IMR-90 (cell line): ENCODE measurements around the gene BMP7. TPM values are rescaled to one million over a fixed set of nuclear protein-coding genes. Genes with fewer than 3 reads are reported as not detected.

Experiments
- ATAC-seq: fragments of 200-7000 bp; cut with Tn5 transposase; 2 replicates; pipeline ENCODE4 v1.9.1; 2020; ENCODE audit warnings: low read depth, mild to moderate bottlenecking, moderate library complexity
- BruUV-seq: library from RNA; stranded (reverse); fragments of 400-500 nt; replicated peaks from 2 replicates; lab custom pipeline; 2021; lab: Mats Ljungman, UMichigan
- CTCF ChIA-PET: fragments of 300-600 bp; formaldehyde crosslinking; extraction: SDS; loops from one replicate; lab custom pipeline; 2021; ENCODE audit warnings: antibody characterized with exemption; lab: Yijun Ruan, JAX
- POLR2A ChIA-PET: fragments of 300-600 bp; sonication (Branson Sonifier 250); formaldehyde crosslinking; loops from one replicate; lab custom pipeline; 2022; ENCODE audit warnings: antibody characterized with exemption; ENCODE audit not compliant: unreplicated experiment; lab: Charles Lee
- DNase-seq: peaks from one replicate; pipeline ENCODE4 v3.0.0; 2013
- H2AFZ ChIP-seq: replicated peaks from 2 replicates; pipeline ENCODE3; 2013; ENCODE audit warnings: low read length, mild to moderate bottlenecking; ENCODE audit not compliant: poor library complexity
- H2AK5ac ChIP-seq: 2 replicates; pipeline ENCODE4 v1.6.1; 2013; ENCODE audit warnings: low read depth, low read length, inconsistent platforms
- H2AK9ac ChIP-seq: replicated peaks from 2 replicates; pipeline ENCODE3; 2013; ENCODE audit warnings: mild to moderate bottlenecking, low read depth, low read length, moderate library complexity; ENCODE audit not compliant: poor library complexity
- H2BK120ac ChIP-seq: 2 replicates; pipeline ENCODE4 v1.6.1; 2013; ENCODE audit warnings: low read depth, low read length, inconsistent platforms
- H2BK15ac ChIP-seq: 3 replicates; pipeline ENCODE4 v1.6.1; 2013; ENCODE audit warnings: low read depth, low read length, inconsistent platforms
- H2BK20ac ChIP-seq: 2 replicates; pipeline ENCODE4 v1.6.1; 2013; ENCODE audit warnings: low read depth, mild to moderate bottlenecking, inconsistent platforms, low read length, moderate library complexity
- H2BK5ac ChIP-seq: 2 replicates; pipeline ENCODE4 v1.6.1; 2013; ENCODE audit warnings: mild to moderate bottlenecking, low read depth, low read length, inconsistent platforms; ENCODE audit not compliant: poor library complexity, severe bottlenecking
- H3K14ac ChIP-seq: replicated peaks from 2 replicates; pipeline ENCODE4 v1.6.1; 2013; ENCODE audit warnings: low read depth, low read length, inconsistent platforms
- H3K18ac ChIP-seq: 2 replicates; pipeline ENCODE4 v1.6.1; 2013; ENCODE audit warnings: low read depth, low read length, control low read depth
- H3K23ac ChIP-seq: 2 replicates; pipeline ENCODE4 v1.6.1; 2013; ENCODE audit warnings: low read depth, low read length, inconsistent platforms
- H3K27ac ChIP-seq: 2 replicates; pipeline ENCODE4 v1.5.1; 2013; ENCODE audit warnings: mild to moderate bottlenecking, control low read depth, low read length; ENCODE audit not compliant: insufficient read depth
- H3K27me3 ChIP-seq: 2 replicates; pipeline ENCODE4 v1.6.1; 2013; ENCODE audit warnings: low read length; ENCODE audit not compliant: control insufficient read depth, insufficient read depth
- H3K36me3 ChIP-seq: 2 replicates; pipeline ENCODE4 v1.6.1; 2013; ENCODE audit warnings: low read length, mixed read lengths; ENCODE audit not compliant: control insufficient read depth, insufficient read depth
- H3K4ac ChIP-seq: 2 replicates; pipeline ENCODE4 v1.6.1; 2013; ENCODE audit warnings: low read depth, low read length, inconsistent platforms
- H3K4me1 ChIP-seq: 2 replicates; pipeline ENCODE4 v1.6.1; 2013; ENCODE audit warnings: low read length, mixed read lengths; ENCODE audit not compliant: control insufficient read depth, insufficient read depth
- H3K4me2 ChIP-seq: 2 replicates; pipeline ENCODE4 v1.6.1; 2013; ENCODE audit warnings: low read depth, mild to moderate bottlenecking, control low read depth, low read length, moderate library complexity
- H3K4me3 ChIP-seq: 2 replicates; pipeline ENCODE4 v1.5.1; 2013; ENCODE audit warnings: low read depth, mild to moderate bottlenecking, control low read depth, low read length, moderate library complexity; ENCODE audit not compliant: insufficient read depth
- H3K56ac ChIP-seq: 2 replicates; pipeline ENCODE4 v1.6.1; 2013; ENCODE audit warnings: low read length, inconsistent platforms; ENCODE audit not compliant: insufficient read depth; ENCODE audit errors: extremely low read depth
- H3K79me1 ChIP-seq, 2 experiments: 2 replicates each; pipeline ENCODE4 v1.6.1; 2013; ENCODE audit warnings: low read length in 2 of 2, inconsistent platforms in 1 of 2, low read depth in 1 of 2
- H3K9ac ChIP-seq: 2 replicates; pipeline ENCODE4 v1.6.1; 2013; ENCODE audit warnings: low read depth, low read length, control low read depth
- H3K9me1 ChIP-seq: 2 replicates; pipeline ENCODE4 v1.6.1; 2013; ENCODE audit warnings: low read length, inconsistent platforms; ENCODE audit not compliant: insufficient read depth
- H3K9me3 ChIP-seq: 2 replicates; pipeline ENCODE4 v1.6.1; 2013; ENCODE audit warnings: low read length; ENCODE audit not compliant: control insufficient read depth, insufficient read depth
- H4K20me1 ChIP-seq: 2 replicates; pipeline ENCODE4 v1.6.1; 2013; ENCODE audit warnings: low read length, inconsistent platforms; ENCODE audit not compliant: insufficient read depth
- H4K5ac ChIP-seq: 2 replicates; pipeline ENCODE4 v1.6.1; 2013; ENCODE audit warnings: mild to moderate bottlenecking, low read depth, low read length, control low read depth
- H4K8ac ChIP-seq, 2 experiments: 2 replicates each; pipeline ENCODE4 v1.6.1; 2013; ENCODE audit warnings: low read depth in 2 of 2, low read length in 2 of 2, control low read depth in 1 of 2, inconsistent platforms in 1 of 2
- H4K91ac ChIP-seq: 2 replicates; pipeline ENCODE4 v1.6.1; 2013; ENCODE audit warnings: low read depth, low read length, inconsistent platforms; ENCODE audit not compliant: insufficient read depth
- BHLHE40 ChIP-seq: fragments of 150-350 bp; IDR thresholded peaks from 2 replicates; pipeline ENCODE4 v1.6.1; 2016; ENCODE audit warnings: mild to moderate bottlenecking, low read depth, low read length
- CEBPB ChIP-seq: IDR thresholded peaks from 2 replicates; pipeline ENCODE4 v1.6.1; 2012; ENCODE audit warnings: low read depth, low read length, improper control_type of control experiment
- CHD1 ChIP-seq: IDR thresholded peaks from 2 replicates; pipeline ENCODE4 v1.6.1; 2012; ENCODE audit warnings: low read depth, low read length, improper control_type of control experiment
- FOS ChIP-seq: fragments of 150-350 bp; IDR thresholded peaks from 2 replicates; pipeline ENCODE4 v1.6.1; 2016; ENCODE audit warnings: low read depth, low read length
- MAFK ChIP-seq: IDR thresholded peaks from 2 replicates; pipeline ENCODE4 v1.6.1; 2012; ENCODE audit warnings: low read depth, low read length, improper control_type of control experiment
- MAZ ChIP-seq: IDR thresholded peaks from 2 replicates; pipeline ENCODE4 v1.6.1; 2012; ENCODE audit warnings: low read depth, mild to moderate bottlenecking, low read length, improper control_type of control experiment, moderate library complexity, borderline replicate concordance
- MXI1 ChIP-seq: IDR thresholded peaks from 2 replicates; pipeline ENCODE4 v1.6.1; 2012; ENCODE audit warnings: low read depth, mild to moderate bottlenecking, low read length, moderate library complexity, borderline replicate concordance
- NFE2L2 ChIP-seq: fragments of 150-350 bp; IDR thresholded peaks from 2 replicates; pipeline ENCODE4 v1.6.1; 2016; ENCODE audit warnings: low read depth, mild to moderate bottlenecking, low read length
- POLR2A ChIP-seq: IDR thresholded peaks from 2 replicates; pipeline ENCODE4 v1.6.1; 2012; ENCODE audit warnings: mild to moderate bottlenecking, low read depth, low read length
- RAD21 ChIP-seq: IDR thresholded peaks from 2 replicates; pipeline ENCODE4 v1.6.1; 2012; ENCODE audit warnings: low read length, improper control_type of control experiment
- RCOR1 ChIP-seq: IDR thresholded peaks from 2 replicates; pipeline ENCODE4 v1.6.1; 2012; ENCODE audit warnings: mild to moderate bottlenecking, low read length, improper control_type of control experiment; ENCODE audit not compliant: insufficient replicate concordance
- RFX5 ChIP-seq: IDR thresholded peaks from 2 replicates; pipeline ENCODE4 v1.8.0; 2012; ENCODE audit warnings: low read depth, mild to moderate bottlenecking, low read length, moderate library complexity
- SMC3 ChIP-seq: fragments of 150-350 bp; IDR thresholded peaks from 2 replicates; pipeline ENCODE4 v1.6.1; 2016; ENCODE audit warnings: low read depth, mild to moderate bottlenecking, antibody characterized with exemption, low read length, moderate library complexity
- WGBS, 2 experiments: methylation state at CpG; one replicate each; pipeline versions ENCODE4 v1.1.5 to v1.1.7; 2013; ENCODE audit warnings: missing lambda C conversion rate in 2 of 2; ENCODE audit not compliant: insufficient read length in 1 of 2; ENCODE audit errors: extremely low coverage in 2 of 2; 5-methylcytosine and 5-hydroxymethylcytosine counted together
- dilution Hi-C: fragments of 300-500 bp; cut with HindIII; formaldehyde crosslinking; loops from one replicate; pipeline ENCODE4 v1.14.3; 2018; ENCODE audit warnings: low sequenced_read_pairs; ENCODE audit not compliant: unreplicated experiment
- in situ Hi-C: fragments of 300-500 bp; cut with MboI; formaldehyde crosslinking; loops from 3 replicates; pipeline ENCODE4 v1.14.3; 2019; ENCODE audit warnings: low sequenced_read_pairs, inconsistent platforms, mixed read lengths
- intact Hi-C: fragments of 100-400 bp; cut with micrococcal nuclease; formaldehyde crosslinking; loops from 2 replicates; pipeline ENCODE4 v1.10.0; 2022
- polyA plus RNA-seq, 3 experiments: library from polyadenylated mRNA; depleted of rRNA; stranded (reverse); fragments of >200 nt; gene quantifications; 2 replicates each; pipeline ENCODE4 v1.2.3, GENCODE V29; 2012; ENCODE audit warnings: low replicate concordance in 1 of 3
- total RNA-seq: library from RNA; depleted of rRNA; stranded (reverse); fragments of >200 nt; gene quantifications from 2 replicates; pipeline ENCODE4 v1.2.3, GENCODE V29; 2012
- TF ChIP-seq, protein P1 (sequence below): conservative IDR thresholded peaks from 2 replicates; pipeline ENCODE4 v1.5.1; 2012; ENCODE audit warnings: mild to moderate bottlenecking, low read depth, low read length, improper control_type of control experiment
- TF ChIP-seq, protein P2 (sequence below): fragments of 150-350 bp; IDR thresholded peaks from 2 replicates; pipeline ENCODE4 v1.6.1; 2016; ENCODE audit warnings: low read depth, mild to moderate bottlenecking, low read length, moderate library complexity, borderline replicate concordance
- TF ChIP-seq, protein P3 (sequence below): fragments of 150-350 bp; IDR thresholded peaks from 2 replicates; pipeline ENCODE4 v1.6.1; 2017; ENCODE audit warnings: mild to moderate bottlenecking, antibody characterized with exemption, low read length, low read depth

BMP7 gene
- total and polyA plus RNA-seq, 2 of the 4 experiments (the other 2 are of a cell fraction), result not detected

DNA sequence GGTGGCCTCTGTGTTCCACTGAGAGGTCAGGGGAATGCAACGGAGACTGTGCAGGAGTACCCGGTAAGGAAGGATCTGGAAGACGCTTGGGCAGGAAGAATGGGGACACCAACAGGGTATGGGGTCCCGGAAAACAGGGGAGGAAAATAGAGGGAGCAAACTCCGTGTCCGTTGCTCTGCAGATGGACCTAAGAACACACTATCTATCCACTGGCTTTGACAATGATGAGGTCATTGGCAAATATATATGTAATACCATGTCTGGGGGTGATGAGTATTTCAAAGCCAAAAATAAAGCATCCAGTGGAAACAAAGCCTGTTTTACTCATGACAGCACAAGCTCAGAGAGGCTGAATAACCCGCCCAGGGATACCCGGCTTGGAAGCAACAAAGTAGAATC, 80.2 kb downstream of the BMP7 start:
- Histone ChIP-seq H3K4me2 (no peak overlapping the region), H2BK120ac (no peak overlapping the region), H4K5ac (no peak overlapping the region), H3K9me1 (no peaks in the 10 kb centered on the region), H3K4me1 (no peaks in the 10 kb centered on the region), H2BK5ac (no peak overlapping the region), H3K9me3 (peaks cover 11% of the 10 kb centered on the region), H2BK20ac (no peak overlapping the region), H3K27me3 (no peaks in the 10 kb centered on the region), H4K8ac (no peak overlapping the region), H3K14ac (no peak overlapping the region), H3K9ac (no peak overlapping the region), H4K91ac (no peak overlapping the region), H3K27ac (no peak overlapping the region), H3K18ac (no peak overlapping the region), H2BK15ac (no peak overlapping the region), H3K36me3 (no peaks in the 10 kb centered on the region), H3K4me3 (no peak overlapping the region), H2AK9ac (no peak overlapping the region), H3K56ac (no peak overlapping the region), H2AFZ (no peak overlapping the region), H3K4ac (no peak overlapping the region), H3K79me1 (no peaks in the 10 kb centered on the region), H2AK5ac (no peak overlapping the region), H3K23ac (no peak overlapping the region), H4K20me1 (no peaks in the 10 kb centered on the region)
- no TSS peak for BruUV-seq
- 87% methylated on average over 4 of the region's 8 CpGs; no CpG with 5 or more reads in 1 of the 2 experiments for WGBS, 2 experiments
- intact Hi-C loops (no loop called here), in situ Hi-C loops (no loop called here), dilution Hi-C loops (no loop called here)
- ATAC-seq (no peak), DNase-seq (no peak)
- TF ChIP-seq MAFK (no peak), POLR2A (no peak), CHD1 (no peak), MXI1 (no peak), CEBPB (no peak), BHLHE40 (no peak), RAD21 (no peak), SMC3 (no peak), FOS (no peak), MAZ (no peak), RCOR1 (no peak), RFX5 (no peak), NFE2L2 (no peak)
- TF ChIP-seq, protein P1, sequence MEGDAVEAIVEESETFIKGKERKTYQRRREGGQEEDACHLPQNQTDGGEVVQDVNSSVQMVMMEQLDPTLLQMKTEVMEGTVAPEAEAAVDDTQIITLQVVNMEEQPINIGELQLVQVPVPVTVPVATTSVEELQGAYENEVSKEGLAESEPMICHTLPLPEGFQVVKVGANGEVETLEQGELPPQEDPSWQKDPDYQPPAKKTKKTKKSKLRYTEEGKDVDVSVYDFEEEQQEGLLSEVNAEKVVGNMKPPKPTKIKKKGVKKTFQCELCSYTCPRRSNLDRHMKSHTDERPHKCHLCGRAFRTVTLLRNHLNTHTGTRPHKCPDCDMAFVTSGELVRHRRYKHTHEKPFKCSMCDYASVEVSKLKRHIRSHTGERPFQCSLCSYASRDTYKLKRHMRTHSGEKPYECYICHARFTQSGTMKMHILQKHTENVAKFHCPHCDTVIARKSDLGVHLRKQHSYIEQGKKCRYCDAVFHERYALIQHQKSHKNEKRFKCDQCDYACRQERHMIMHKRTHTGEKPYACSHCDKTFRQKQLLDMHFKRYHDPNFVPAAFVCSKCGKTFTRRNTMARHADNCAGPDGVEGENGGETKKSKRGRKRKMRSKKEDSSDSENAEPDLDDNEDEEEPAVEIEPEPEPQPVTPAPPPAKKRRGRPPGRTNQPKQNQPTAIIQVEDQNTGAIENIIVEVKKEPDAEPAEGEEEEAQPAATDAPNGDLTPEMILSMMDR, result no peak
- TF ChIP-seq, protein P2, sequence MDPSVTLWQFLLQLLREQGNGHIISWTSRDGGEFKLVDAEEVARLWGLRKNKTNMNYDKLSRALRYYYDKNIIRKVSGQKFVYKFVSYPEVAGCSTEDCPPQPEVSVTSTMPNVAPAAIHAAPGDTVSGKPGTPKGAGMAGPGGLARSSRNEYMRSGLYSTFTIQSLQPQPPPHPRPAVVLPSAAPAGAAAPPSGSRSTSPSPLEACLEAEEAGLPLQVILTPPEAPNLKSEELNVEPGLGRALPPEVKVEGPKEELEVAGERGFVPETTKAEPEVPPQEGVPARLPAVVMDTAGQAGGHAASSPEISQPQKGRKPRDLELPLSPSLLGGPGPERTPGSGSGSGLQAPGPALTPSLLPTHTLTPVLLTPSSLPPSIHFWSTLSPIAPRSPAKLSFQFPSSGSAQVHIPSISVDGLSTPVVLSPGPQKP, result no peak
- TF ChIP-seq, protein P3, sequence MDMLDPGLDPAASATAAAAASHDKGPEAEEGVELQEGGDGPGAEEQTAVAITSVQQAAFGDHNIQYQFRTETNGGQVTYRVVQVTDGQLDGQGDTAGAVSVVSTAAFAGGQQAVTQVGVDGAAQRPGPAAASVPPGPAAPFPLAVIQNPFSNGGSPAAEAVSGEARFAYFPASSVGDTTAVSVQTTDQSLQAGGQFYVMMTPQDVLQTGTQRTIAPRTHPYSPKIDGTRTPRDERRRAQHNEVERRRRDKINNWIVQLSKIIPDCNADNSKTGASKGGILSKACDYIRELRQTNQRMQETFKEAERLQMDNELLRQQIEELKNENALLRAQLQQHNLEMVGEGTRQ, result no peak
- ChIA-PET CTCF (interaction anchor here (0.6 kb wide), 1 partner anchor 28 kb away, joined by 3 read pairs; no protein-coding TSS in a partner anchor), POLR2A (no interaction called here)
